GM21619 (cell line): ENCODE results near the gene LRRFIP2.

Experiments used
- ATAC-seq: cut with Tn5 transposase; IDR thresholded peaks from one replicate; pipeline ENCODE4 v1.9.1; 2021; ENCODE audit not compliant: unreplicated experiment

The LRRFIP2 gene

DNA sequence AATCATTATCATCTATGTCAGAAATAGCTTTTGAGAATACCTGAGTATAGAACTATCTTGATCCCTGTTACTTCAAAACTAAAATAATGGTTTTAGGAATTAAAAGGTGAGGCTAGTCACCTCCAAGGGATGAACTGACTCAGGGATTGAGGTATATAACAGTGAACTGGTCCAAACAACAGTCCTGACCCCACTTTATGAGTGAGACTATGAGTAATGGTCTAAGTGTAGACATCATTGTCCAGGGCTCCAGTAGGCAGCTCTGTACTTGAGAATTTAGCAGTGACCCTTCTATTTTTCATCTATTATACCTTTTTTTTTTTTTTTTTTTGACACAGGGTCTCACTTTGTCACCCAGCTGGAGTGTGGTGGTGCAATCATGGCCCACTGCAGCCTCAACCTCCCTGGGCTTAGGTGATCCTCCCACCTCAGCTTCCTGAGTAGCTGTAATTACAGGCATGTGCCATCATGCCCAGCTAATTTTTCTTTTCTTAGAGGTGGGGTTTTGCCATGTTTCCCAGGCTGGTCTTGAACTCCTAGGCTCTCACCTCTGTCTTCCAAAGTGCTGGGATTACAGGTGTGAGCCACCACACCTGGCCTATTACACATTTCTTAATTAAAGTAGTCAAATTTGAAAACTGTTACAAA lies 144.7 kb downstream of the LRRFIP2 start:
- ATAC-seq = no peak

- ATAC-seq = no peak
Measured at GRCh38 chr3:37029111-37029510, 145.3 kb downstream of the LRRFIP2 start.

DNA sequence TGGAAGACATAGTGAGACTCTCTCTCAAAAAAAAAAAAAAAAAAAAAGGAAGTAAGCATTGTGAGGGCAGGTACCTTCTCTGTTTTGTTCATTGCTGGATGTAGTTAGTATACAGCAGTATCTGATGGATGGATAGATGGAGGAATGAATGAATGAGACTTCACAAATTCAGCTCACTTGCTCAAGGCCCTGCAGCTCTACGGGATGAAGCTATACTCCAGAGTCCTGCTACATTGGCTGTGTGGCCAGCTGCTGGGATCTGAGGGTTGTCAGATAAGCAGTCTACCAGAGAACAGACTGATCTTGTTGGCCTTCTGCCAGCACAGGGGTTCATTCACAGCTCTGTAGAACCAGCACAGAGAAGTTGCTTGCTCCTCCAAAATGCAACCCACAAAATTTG lies 146.1 kb downstream of the LRRFIP2 start:
- no peak for ATAC-seq

GRCh38 chr3:37026851-37027250 lies 147.5 kb downstream of the LRRFIP2 start:
- ATAC-seq = no peak

DNA sequence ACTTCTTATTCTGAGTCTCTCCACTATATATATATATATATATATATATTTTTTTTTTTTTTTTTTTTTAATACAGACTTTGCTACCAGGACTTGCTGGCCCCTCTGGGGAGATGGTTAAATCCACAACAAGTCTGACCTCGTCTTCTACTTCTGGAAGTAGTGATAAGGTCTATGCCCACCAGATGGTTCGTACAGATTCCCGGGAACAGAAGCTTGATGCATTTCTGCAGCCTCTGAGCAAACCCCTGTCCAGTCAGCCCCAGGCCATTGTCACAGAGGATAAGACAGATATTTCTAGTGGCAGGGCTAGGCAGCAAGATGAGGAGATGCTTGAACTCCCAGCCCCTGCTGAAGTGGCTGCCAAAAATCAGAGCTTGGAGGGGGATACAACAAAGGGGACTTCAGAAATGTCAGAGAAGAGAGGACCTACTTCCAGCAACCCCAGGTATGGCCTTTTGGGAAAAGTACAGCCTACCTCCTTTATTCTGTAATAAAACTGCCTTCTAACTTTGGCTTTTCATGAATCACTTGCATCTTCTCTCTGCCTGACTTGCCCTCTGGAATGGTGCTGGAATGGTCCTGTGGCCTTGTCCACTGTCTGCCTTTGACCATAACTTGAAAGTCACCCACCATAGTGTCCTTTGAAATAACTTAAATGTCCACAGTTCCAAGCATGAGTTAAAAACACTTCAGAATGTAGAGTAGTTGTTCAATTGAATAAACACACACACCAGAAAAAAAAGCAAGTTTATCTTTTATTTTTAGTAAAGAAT lies 148.6 kb downstream of the LRRFIP2 start:
- no peak for ATAC-seq

DNA sequence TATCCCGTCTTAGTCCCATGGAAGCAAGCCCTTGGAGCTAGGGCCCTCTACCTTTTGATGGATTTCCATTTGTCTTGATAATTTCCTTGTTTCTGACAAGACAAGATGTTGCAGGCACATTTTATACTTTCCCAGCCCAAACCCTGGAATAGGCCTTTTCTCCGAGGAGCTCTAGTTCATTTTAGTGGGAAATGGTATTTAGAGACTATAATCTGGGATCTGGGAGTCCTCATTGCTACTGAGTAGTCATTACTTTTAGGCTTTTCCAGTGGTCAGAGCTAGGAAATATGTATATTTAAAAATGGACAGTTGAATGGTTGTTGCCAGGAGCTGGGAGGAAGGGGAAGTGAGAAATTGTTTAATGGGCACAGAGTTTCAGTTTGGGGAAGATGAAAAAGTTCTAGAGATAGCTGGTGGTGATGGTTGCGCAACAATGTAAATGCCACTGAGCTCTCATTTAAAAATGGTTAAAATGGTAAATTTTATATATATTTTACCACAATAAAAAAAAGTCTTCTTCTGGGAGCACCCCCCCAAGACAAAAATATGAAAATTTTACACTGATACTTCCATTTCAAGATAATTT lies 149.5 kb downstream of the LRRFIP2 start:
- no peak for ATAC-seq

DNA sequence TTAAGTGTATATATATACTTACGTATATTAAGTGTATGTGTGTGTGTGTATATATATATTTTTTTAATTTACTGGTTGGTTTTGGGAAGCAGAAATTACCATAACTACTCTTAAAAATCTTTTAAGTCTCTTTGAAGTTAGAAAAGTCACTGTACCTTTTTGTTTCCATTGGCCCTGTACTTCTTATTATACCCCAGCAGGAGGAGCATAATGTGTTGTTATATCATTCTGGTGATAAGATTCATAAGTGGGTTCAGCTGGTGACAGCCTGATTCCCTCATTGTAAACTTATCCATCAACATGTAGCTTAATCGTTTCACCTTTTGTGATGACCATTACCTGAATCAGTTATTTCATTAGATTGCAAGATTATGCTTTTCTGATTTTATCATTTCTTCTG lies 150.3 kb downstream of the LRRFIP2 start:
- no peak for ATAC-seq

DNA sequence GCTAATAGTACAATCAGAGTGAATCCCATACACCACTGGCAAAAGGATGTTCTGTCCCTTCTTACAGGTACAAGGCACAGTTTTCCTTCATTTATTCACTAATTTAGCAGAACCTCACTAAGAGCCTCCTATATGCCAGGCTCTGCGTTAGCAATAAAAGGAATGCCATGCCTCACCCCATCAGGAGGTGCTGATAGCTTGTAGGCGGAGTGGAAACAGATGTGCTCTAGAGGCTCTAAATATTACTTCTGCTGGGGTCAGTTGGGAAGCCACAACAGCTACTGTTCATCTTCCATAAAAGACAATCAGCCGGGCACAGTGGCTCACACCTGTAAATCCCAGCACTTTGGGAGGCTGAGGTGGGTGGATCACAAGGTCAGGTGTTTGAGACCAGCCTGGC lies 156.7 kb downstream of the LRRFIP2 start:
- ATAC-seq = no peak

GRCh38 chr3:37016903-37017302 lies 157.5 kb downstream of the LRRFIP2 start:
- ATAC-seq = no peak

DNA sequence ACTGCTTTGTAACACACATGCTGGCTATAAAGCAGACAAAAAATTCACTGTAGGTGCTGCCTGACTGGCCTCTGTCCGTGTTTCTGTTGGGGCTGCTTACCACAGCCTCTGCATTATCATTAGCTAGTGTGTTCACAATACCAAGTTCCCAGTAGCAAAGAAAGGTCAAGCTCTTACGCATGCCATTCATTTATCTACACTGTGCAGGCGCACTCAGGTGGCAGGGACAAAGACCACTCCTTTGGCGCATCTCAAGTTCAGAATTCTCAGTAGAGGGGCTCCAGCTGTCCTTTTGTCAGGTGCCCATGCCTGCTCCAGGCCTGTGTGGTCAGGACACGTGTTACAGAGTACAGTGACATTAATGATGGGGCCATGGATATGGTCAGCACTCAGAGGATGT lies 158.7 kb downstream of the LRRFIP2 start:
- ATAC-seq = no peak

DNA sequence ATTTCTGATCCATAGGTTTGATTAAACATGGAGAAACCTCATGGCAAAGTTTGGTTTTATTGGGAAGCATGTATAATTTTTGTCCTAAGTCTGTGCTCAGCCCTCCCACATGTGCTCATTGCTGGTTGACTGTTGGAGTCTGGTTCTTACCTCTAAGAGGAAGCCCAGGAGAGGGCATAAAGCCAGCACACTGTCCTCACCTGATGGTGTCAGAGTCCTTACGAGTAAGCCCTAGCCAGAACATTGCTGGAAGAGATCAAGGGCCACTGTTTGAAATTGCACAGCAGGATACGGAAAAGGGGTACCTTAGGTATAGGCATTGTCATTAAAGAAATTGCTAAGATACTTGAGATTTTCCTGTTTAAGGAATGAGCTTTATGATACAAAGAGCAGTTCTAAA lies 159.8 kb downstream of the LRRFIP2 start:
- no peak for ATAC-seq
